GM12874 (cell line): ENCODE measurements around the gene ADCY3.

ENCODE experiments used
- CTCF ChIP-seq: IDR thresholded peaks from 2 replicates; pipeline ENCODE4 v1.5.1; 2011; ENCODE audit warnings: low read depth, mild to moderate bottlenecking, control low read depth, low read length, moderate library complexity; ENCODE audit not compliant: insufficient read depth

Gene ADCY3

GRCh38 chr2:24955921-24956320 is 35.9 kb upstream of the ADCY3 start:
- no peak for TF ChIP-seq CTCF

- TF ChIP-seq CTCF = no peak
Observed at GRCh38 chr2:24955232-24955631, 35.2 kb upstream of the ADCY3 start.

- TF ChIP-seq CTCF = no peak
Observed at GRCh38 chr2:24950102-24950501, 30.1 kb upstream of the ADCY3 start.

GRCh38 chr2:24948506-24948905 is 28.5 kb upstream of the ADCY3 start:
- no peak for TF ChIP-seq CTCF

GRCh38 chr2:24947561-24948157 is 27.6 kb upstream of the ADCY3 start:
- no peak for TF ChIP-seq CTCF

GRCh38 chr2:24945907-24946306 is 25.9 kb upstream of the ADCY3 start:
- no peak for TF ChIP-seq CTCF

- no peak for TF ChIP-seq CTCF
Observed at GRCh38 chr2:24943427-24944053, 23.5 kb upstream of the ADCY3 start.
